Breast epithelium (tissue), 3 donors: ENCODE data around the gene GKN1.

Experiments used
- POLR2A ChIP-seq: fragments of 450-650 bp; IDR thresholded peaks from one replicate; pipeline ENCODE4 v1.6.1; 2016; ENCODE audit warnings: antibody characterized with exemption, mild to moderate bottlenecking, moderate library complexity
- POLR2AphosphoS5 ChIP-seq, 3 donors: sonication (generic); formaldehyde crosslinking; IDR thresholded peaks; one replicate each; pipeline ENCODE4 v1.6.1; 2017; ENCODE audit warnings: antibody characterized with exemption in 3 of 3
- TF ChIP-seq, protein P1 (sequence below), 3 donors: fragments of 450-650 bp; IDR thresholded peaks; one replicate each; pipeline ENCODE4 v1.5.1; 2016 to 2017; ENCODE audit warnings: antibody characterized with exemption in 3 of 3, mild to moderate bottlenecking in 3 of 3, moderate library complexity in 3 of 3

GRCh38 chr2:69026691-69027459 is 52.4 kb downstream of the GKN1 start:
- TF ChIP-seq, protein P1, sequence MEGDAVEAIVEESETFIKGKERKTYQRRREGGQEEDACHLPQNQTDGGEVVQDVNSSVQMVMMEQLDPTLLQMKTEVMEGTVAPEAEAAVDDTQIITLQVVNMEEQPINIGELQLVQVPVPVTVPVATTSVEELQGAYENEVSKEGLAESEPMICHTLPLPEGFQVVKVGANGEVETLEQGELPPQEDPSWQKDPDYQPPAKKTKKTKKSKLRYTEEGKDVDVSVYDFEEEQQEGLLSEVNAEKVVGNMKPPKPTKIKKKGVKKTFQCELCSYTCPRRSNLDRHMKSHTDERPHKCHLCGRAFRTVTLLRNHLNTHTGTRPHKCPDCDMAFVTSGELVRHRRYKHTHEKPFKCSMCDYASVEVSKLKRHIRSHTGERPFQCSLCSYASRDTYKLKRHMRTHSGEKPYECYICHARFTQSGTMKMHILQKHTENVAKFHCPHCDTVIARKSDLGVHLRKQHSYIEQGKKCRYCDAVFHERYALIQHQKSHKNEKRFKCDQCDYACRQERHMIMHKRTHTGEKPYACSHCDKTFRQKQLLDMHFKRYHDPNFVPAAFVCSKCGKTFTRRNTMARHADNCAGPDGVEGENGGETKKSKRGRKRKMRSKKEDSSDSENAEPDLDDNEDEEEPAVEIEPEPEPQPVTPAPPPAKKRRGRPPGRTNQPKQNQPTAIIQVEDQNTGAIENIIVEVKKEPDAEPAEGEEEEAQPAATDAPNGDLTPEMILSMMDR (IDR thresholded peaks at IDR 0.05): no peak
- TF ChIP-seq POLR2A (no peak), POLR2AphosphoS5 (IDR thresholded peaks at IDR 0.05) (no peak)
